Amniotic stem cell (primary cell): Measurements from ENCODE around the gene AURKAIP1.
"Not testable (repeated sequence)": the region's sequence is repeated elsewhere in the genome, so short reads cannot be mapped to it uniquely, and the experiment has no call there.

Experiments used
- DNase-seq: peaks from one replicate; lab custom pipeline; 2025; lab: John Stamatoyannopoulos, UW

The AURKAIP1 gene

DNA sequence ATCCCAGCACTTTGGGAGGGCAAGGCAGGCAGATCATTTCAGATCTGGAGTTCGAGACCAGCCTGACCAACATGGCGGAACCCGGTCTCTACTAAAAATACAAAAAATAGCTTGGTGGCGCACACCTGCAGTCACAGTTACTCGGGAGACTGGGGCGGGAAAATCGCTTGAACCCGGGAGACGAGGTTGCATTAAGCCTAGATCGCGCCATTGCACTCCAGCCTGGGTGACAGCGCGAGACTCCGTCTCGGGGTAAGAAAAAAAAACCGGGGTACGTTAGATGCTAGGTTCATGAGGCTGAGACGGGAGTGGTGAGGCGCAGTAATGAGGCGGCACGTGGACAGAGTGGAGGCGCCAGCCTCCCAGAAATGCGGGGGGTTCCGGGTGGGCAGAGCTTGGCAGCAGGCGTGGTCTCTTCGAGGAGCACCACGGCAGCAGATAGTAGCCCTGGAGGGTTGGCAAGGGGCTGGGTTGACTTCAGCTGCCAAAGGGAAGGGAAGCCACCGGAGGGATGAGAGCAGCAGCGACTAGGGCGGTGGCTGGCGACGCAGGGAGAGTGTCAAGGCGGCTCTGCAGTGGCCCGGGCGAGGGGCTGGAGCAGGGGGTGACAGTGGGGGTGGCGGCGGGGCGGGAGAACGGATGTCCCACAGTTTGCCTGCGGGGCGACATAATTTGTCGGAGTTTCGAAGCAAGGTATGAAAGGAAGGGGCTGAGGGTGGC lies 31.3 kb upstream of the AURKAIP1 start:
- no peak for DNase-seq

DNA sequence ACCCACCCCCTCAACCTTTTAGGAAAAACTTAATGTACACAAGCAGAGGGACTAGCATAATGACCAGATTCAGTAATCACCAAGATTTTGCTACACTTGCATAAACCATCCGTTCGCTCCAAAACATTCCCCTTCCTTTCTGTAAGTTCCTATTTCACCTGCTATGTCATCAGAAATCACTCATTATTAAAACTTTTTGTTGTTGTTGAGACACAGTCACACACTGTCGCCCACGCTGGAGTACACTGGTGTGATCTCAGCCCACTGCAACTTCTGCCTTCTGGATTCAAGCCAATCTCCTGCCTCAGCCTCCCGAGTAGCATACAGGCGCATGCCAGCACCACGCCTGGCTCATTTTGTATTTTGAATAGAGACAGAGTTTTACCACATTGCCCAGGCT lies 28.6 kb upstream of the AURKAIP1 start:
- DNase-seq, result no peak

DNA sequence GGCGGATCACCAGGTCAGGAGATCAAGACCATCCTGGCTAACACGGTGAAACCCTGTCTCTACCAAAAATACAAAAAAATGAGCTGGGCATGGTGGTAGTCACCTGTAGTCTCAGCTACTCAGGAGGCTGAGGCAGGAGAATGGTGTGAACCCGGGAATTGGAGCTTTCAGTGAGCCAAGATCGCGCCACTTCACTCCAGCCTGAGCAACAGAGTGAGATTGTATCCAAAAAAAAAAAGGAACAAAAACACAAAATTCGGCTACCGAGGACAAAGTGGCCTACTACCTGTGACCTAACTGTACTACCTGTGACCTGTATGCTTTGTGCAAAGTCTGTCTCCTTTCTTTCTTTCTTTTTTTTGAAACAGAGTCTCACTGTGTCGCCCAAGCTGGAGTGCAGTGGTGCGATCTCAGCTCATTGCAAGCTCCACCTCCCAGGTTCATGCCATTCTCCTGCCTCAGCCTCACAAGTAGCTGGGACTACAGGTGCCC lies 27.9 kb upstream of the AURKAIP1 start:
- DNase-seq, result not testable (repeated sequence)

GRCh38 chr1:1402072-1402900 lies 27.3 kb upstream of the AURKAIP1 start:
- peak; percentile 26 for DNase-seq

DNA sequence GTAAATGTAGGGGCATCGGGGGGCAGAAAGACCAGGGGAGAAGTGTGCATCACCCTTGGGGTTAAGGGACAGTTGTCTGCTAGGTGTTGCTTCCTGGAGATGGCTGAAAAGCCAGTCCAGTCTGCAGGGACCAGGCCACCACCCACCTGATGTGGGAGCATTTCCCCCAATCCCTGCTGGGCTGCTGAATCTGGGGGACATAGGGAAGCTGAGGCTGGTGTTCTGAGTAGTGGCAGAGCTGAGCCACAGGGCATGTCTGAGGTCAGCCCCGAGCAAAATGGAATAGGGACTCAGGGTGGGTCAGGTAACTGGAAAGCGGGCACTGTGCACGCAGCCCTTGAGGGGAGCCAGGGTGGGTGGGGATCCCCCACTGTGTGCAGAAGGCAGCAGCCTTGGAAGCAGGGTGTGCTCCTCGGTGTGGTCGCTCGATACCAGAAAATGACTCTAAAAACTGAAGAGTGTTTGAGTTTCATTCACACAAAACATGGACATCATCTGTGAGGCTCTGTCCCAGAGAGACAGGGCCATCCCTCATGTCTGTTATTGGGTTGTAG lies 26.5 kb upstream of the AURKAIP1 start:
- no peak for DNase-seq

DNA sequence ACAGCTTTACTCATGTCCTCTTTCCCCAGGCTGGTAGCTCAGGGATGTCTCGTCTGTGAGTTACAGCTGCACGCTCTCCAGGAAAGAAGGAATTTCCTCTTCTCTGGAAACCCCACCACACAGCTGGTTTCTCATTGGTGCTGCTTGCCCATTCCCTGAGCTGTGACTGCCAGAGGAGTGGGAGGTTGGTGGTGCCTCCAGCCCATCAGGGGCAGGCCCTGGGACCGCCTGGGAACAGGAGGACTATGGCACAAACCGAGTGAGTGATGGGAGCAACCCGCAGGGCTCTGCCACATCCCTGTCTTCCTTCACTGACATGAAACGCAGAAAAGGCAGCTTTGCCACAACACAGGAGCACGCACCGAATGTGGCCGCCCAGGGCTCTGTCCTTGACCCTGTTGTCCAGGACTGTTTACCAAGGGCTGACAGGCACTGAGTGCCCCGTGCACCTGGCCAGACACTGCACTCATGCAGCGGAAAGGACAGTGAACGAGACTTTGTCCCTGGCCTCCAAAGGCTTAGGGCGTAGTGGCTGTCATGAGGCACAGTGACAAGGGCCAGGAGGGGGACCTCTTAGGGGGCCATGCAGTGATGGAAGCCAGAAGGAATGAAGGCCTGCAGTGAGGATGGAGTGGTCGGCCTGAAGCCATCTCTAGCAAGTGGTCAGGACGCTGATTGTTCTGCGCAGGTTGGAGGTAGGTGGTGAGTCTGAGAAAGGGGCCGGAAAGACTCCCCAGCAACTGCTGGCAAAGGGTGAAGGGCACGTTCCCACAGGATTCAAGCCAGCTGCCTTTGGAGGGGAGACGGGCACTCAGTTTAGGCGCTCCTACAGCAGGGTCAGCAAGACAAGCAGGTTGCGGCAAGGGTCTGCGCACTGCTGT lies 25.8 kb upstream of the AURKAIP1 start:
- DNase-seq, result no peak

DNA sequence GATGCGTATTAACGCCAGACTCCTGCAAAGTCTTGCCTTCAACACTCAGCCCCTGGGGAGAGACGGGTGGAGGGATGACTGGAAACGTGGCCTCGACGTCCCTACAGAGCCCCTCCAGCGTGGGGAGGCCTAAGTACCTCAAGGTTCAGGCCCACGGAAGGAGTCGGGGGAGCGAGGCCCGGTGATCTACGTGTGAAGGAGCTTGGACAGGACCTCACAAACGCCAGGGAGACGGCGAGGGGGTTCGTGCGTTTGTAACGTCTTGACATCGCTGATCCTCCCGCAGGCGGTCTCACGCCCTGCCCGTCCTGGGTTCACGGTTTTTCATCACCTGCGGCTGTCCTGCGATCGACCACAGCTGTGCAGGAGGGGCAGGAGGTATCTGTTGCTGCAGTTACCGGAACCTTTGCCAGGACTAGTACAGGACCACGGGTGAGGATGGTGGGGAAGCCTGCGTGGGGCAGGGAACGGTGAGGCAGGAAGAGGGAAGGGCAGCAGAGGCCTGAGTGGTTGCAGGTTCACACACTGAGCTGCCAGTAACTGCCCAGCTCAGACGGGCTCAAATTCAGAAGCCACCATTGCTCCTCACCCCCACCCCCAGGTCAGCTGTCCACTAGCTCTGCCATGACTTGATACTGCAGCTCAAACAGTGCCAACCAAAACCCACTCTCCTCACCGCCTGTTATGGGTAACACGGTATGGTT lies 25.0 kb upstream of the AURKAIP1 start:
- DNase-seq, result no peak

DNA sequence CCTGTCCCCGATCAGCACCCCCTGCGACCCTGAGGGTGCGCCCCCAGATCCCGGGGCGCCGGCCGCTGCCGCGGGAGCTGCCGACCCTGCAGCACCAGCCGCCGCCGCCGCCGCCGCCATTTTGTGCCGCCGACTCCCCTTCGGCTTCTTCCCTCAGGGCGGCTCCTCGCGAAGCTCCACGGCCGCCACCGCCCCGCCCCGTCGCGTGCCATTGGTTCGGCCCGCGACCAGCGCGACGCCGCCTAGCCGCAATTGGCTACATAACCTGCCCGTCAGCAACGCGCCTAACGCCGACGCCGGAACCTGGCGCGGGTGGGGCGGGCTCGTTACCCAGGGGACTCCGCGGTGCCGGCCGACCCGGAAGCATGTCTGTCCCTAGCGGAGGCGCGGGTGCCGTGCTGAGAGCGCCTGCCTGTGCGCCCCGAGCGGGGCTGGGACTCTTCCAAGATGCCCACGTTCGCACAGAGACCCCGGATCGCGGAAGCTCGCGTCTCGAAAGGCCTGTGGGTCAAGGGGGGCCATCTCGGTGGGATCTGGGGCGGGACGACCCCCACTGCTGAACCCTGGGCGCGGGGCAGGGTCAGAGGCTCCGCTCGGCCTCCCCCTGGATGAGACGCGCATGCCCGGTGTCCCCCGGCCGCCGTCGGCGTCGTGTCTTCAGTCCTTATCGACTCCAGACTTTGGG lies 24.3 kb upstream of the AURKAIP1 start, which contains the start of gene CCNL2:
CCNL2 (minus strand) TSS at position 149 of the 685 bp plus-strand sequence; CDS start at position 120, 29 bp downstream.
- peak; percentile 96 for DNase-seq

DNA sequence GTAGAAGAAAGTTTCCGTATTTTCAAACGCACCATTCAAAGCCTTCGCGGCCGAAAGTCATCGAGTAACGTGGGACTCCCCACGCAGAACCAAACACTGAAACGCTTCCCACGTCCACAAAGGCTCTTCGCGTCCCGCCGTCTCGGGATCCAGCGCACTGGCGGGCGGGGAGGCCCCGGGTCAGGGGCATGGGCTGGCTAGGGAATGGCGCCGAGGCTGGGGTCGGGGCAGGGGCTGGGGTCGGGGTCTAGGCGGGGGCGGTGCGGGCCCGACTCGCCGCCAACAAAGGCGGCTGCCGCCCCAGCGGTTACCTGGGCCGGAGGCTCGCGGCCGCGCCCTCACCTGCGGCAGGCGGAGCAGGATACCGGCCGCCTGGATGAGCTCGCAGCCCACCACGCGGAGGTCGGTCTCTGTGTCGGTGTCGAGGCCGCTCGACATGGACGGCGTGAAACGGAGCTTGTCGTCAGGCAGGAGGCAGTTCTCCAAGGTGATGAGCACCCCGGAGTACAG lies 23.7 kb upstream of the AURKAIP1 start:
- no peak for DNase-seq

GRCh38 chr1:1397839-1398523 lies 23.0 kb upstream of the AURKAIP1 start:
- no peak for DNase-seq

DNA sequence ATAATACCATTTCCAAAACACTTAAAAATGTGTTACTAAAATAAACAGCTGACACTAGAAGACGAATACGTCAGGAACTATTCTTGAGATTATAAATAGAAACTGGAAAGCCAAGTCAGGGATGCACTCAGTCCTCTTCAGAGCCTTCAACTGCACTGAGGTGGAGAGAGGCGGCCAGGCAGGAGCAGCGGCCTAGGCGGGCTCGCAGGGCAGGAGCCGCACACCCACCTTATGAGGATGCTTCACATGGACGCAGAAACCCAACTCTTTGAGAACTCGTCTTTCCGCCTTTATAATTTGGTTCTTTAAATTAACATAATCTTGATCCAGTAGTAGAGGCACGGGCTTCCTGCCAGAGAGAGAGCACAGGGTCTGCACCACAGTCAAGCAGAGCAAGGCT lies 20.2 kb upstream of the AURKAIP1 start:
- no peak for DNase-seq

GRCh38 chr1:1394116-1394515 lies 19.1 kb upstream of the AURKAIP1 start:
- DNase-seq, result no peak

GRCh38 chr1:1393428-1393827 lies 18.4 kb upstream of the AURKAIP1 start:
- no peak for DNase-seq

- no peak for DNase-seq
Observed at GRCh38 chr1:1393014-1393413, 18.0 kb upstream of the AURKAIP1 start.

GRCh38 chr1:1391225-1391624 lies 16.2 kb upstream of the AURKAIP1 start:
- no peak for DNase-seq

GRCh38 chr1:1390675-1391074 lies 15.7 kb upstream of the AURKAIP1 start:
- DNase-seq, result no peak

- no peak for DNase-seq
Observed at GRCh38 chr1:1388078-1388472, 13.1 kb upstream of the AURKAIP1 start.

- DNase-seq, result no peak
Observed at GRCh38 chr1:1387098-1388077, 12.4 kb upstream of the AURKAIP1 start.

DNA sequence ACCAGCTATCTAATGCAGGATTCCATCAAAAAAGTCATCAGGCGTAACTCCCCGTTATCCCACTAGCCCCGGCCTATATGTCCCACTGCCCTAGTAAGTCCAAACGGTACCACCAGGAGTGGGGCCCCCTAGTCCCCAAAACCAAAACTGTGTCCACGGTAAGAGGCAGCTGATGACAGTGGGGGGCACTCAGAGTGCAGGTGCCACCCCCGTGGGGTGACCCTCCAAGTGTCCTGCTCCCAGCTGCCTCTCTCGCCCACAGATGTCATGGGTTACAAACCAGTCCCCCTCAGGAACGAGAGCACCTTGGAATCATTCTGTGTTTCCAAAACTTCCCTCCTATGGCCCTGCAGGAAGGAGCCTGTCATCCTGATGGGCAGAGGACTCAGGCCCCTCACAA lies 10.9 kb upstream of the AURKAIP1 start:
- no peak for DNase-seq
